ENCODE results near the gene EXOC3.

EXOC3 gene

DNA sequence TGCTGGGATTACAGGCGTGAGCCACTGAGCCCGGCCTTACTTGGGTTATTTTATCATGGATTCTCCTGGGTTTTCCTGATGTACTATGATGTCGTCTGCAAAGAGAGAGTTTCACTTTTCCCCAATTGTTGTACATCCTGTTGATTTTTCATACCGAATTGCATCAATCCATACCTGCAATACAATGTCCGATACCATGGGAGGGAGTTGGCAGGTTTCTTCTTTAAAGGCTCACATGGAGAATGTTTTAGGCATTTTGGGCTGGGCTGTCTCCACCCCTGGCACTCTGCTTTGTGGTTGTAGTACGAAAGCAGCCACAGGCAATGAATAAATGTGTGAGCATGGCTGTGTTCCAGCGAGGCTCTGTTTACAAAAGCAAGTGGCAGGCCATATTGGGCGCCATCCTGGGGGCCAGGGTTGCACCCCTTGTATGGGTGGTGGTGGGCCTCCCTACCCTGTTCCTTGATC is 35.1 kb upstream of the EXOC3 start:
- DNase-seq, result no peak

DNA sequence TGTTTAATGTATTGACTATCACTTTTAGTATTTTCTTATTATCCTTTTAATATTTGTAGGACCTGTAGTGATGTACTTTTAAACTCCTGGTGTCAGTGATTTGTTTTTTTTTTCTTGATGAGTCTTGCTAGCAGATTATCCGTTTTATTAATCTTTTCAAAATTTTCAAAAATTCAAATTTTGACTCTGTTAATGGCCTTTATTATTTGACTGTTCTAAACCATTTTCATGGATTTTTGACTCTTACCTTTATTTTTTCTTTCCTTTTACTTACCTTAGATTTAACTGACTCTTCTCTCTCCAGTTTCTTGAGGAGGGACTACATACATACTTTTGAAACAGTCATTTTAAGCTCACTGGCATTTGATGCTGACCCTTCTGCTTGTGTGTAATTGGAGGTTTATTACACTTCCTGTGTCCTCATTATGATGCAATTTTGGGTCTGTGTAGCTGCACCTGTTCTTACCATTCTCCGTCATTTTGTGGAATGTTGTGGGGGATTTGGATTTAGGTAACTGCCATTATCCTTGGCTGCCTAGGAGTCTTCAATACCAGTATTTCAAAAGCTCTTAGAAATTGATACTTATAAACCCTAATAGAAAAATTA is 32.0 kb upstream of the EXOC3 start:
- no peak for DNase-seq

DNA sequence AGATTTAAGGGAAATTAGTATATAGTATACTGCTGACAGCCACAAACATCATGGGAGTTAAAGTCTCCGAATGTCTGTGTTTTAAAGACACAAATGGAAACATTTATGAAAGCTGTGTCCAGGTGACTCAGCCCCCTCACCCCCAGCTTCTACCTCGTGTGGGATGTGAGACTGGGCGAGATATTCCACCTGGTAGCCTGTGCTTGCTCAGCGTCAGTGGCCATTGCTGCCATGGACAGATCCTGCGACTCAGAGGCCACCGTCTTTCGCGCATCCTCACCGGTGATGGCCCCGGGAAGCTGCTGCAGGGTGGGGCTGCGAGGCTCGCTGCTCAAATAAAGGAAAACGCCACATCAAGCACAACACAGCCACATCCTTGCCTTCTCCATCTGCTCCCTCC is 31.2 kb upstream of the EXOC3 start:
- DNase-seq, result peak; percentile 7

DNA sequence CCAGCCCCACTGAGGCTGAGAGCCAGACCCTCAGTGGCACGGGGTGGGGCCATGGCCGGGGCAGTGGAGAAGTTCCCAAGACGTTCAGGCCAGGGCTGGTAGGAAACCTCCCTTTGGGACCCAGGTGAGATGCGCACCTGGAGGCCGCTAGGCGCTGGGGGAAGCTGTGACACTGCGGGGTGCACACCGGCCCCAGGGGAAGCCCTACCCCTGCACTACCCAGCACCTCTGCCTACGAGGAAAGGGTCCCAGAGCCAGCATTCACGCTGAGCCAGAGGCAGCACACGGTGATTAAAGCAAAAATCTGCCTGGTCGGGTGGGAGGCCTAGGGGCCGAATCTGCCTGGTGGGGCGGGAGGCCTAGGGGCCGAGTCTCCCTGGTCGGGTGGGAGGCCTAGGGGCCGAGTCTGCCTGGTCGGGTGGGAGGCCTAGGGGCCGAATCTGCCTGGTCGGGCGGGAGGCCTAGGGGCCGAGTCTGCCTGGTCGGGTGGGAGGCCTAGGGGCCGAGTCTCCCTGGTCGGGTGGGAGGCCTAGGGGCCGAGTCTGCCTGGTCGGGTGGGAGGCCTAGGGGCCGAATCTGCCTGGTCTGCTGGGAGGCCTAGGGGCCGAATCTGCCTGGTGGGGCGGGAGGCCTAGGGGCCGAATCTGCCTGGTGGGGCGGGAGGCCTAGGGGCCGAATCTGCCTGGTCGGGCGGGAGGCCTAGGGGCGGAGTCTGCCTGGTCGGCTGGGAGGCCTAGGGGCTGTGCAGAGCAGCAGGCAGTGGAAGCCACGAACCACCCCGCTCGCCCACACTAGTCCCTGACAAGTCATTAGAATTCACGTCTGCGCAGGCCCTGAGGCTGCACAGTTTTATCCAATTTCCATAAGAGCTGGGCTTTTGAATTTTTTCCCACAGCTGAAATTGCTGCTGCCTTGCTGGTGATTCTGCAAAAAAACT is 27.7 kb upstream of the EXOC3 start:
- peak; percentile 87 for DNase-seq

DNA sequence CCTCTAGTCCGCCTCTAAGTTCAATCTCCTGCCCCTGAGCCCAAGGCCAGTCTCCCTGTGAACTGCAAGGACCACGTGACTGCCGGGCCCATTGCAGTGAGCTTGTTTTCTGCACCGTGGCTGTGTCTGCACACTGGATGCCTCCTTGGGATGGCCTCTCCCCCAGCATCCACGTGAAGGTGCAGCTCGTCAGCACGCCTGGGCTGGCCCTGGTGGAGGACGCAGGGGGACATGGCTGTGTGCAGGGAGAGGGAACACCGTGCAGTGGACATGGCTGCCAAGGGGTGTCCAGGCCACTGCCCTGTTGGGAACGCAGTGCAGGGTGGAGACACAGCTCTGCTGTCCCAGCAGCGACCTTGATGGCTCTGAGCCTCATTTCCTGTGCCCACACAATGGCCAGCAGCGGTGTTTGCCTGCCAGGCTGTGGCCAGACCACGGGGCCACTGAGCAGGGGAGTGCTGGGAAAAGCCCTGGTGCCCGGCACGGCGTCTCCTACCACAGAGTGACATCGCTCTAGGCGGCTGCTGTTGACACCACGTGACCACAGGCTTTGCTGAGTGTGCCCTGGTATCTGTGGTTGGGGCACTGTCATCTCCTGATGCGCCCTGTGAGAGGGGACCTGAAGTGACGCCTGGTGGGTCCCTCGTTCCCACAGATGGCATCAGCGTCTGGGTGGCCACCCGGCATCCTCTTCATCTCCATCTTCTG is 26.9 kb upstream of the EXOC3 start:
- DNase-seq, result peak; percentile 46

DNA sequence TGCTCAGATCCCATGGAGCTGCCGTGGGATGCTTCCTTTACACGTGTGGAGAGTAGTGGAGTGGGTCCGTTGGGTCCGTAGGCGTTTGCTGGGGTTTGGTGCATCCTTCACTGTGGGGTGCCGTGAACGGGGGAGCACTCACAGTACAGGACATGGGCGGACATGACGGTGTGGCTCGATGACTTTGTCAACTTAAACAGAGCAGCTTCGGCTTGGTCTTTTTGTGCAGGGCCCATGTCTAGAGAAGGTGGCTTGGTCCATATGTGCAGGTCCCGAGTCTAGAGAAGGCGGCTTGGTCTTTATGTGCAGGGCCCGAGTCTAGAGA is 26.4 kb upstream of the EXOC3 start:
- DNase-seq, result peak; percentile 22

DNA sequence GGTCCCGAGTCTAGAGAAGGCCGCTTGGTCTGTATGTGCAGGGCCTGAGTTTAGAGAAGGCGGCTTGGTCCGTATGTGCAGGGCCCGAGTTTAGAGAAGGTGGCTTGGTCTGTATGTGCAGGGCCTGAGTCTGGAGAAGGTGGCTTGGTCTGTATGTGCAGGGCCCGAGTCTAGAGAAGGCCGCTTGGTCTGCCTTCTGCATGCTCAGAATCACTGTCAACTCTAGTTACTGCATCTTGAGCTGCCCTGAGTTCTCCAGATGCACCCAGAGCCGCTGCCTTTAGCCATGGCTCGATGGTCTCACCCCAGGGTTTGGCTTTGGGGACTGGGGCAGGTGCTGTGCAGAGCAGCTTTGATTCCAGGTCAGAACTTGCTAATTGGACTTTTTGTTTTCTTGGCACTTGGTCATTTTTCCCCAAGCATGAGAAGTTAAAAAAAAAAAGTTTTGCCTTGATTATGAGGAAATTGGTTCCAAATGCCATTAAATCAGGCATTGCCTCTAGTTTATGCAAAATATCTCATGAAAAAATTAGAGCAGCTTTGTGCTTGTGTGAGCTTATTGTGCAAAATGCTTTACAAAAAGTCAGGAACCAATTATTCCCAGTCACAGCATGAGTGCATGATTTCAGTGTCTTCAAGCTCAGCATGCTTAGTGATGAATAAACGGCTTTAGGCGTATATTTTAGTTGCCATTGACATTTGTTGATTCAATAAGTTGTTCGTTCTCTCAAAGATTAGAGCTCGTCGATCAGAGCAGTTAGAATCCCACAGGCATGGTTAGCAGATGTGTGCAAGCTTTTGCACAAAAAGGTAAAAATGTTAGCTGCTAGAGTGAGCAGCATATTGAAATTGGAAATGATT is 25.4 kb upstream of the EXOC3 start:
- DNase-seq, result peak; percentile 3

DNA sequence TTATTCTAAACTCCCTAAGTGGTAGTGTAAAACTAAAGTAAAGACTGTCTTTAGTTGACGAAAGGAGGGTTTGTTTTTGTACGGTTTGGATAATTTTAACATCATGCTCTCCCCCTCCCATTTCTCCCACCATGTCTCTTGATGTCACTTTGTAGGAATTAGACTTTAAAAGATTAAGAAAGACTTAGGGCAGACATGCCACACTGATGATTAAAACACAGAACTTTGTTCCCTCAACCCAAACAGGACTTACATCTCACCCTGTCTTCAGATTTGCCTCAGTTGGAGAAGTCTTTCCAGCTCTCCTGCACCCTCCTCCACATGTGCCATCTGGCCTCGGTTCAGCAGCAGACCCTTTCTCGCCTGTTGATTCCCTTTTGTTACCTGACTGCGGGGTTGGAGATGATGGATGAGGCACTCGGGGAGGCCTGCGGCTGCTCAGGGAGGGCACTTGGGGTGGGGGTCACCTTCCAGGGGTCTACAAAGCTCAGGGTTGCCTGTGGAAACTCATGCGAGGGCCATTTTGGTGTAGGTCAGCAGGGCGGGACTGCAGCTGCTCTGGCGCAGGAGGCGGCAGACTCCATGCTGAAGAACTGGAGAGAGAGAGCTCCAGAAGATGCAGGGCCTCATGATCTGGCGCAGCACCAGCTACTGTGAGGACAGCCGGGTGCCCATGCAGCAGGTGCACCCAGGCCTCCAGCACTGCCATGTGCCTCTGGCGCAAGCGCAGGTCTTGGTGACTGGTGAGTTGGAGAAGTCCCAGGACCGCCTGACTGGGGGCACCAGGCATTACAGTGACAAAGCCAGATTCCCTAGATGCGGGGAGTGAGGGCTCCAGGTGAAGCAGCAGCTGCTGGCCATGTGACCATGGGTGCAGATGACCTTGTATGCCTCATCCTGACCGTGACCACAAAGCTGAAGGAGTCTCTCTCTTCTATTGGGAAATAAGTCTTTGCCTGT is 24.5 kb upstream of the EXOC3 start:
- no peak for DNase-seq

DNA sequence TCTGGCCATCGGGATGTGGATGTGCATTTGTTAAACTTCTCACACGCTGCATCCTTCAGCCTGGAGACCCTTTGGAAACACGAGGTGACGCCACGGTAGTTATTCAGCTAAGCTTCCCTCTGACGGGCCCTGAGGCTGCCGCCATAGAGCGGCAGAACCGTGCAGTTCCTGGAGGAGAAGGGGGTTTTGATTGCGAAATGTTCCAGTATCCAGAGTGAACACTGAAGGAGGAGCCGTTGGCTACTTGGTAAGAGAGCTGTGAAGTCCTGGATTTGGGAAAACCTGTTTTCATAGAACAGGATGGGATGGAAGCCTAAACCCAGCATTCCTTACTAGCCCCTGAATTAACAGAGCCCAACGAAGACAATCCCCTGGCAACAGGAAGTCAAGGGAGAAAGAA is 23.0 kb upstream of the EXOC3 start:
- no peak for DNase-seq

DNA sequence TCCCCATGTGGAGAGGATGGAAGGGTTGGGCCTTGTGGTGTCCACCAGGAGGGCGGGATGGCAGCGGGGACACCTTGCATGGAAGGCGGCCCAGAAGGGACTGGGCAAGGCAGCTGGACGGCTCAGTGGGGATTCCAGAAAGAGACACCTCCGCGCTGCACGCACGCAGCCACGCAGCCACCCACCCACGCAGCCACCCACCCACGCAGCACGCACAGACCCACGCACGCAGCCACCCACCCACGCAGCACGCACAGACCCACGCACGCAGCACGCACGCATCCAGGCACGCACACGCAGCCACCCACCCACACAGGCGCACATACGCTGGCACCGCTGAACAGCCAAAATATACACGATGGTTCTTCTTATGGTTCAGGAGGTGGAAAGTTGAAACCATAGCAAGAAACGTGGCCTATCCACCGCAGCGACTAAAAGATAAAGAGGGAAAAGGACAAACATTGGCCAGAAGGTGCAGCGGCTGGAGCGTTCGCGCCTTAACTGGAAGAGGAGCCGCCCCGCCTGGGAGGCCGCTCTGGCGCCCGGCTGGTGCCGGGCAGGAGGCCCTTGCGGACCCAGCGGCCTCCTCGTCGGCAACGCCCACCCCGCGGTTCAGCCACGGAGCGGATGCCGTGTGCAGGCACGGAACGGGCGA is 22.2 kb upstream of the EXOC3 start:
- no peak for DNase-seq

DNA sequence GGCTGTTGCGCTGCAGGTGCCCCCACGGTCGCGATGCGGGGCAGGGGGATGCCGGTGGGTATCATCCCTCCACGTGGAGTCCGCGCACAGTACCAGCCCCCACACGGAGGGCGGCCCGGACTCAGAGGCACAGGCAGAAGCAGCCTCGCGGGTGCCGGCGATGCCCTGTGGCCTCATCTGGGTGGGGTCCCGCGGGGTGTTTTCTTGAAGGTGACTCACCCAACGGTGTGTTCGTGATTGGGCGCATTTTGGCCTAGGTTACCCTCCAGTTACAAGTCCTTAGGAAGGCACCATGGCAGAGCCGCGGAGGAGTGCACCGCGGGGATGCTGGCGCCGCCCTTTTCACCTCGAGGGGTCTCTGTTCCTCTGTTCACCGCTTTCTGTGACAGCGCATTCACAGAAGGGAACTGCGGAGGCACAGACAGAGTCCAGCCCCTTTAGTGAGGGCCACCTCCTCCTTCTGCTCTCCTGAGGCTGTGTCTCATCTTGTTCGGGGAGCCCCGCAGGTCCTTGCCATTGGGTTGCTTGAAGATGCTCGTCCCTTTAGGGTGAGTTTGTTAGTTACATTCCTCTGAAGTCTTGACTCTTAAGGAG is 21.6 kb upstream of the EXOC3 start:
- no peak for DNase-seq

DNA sequence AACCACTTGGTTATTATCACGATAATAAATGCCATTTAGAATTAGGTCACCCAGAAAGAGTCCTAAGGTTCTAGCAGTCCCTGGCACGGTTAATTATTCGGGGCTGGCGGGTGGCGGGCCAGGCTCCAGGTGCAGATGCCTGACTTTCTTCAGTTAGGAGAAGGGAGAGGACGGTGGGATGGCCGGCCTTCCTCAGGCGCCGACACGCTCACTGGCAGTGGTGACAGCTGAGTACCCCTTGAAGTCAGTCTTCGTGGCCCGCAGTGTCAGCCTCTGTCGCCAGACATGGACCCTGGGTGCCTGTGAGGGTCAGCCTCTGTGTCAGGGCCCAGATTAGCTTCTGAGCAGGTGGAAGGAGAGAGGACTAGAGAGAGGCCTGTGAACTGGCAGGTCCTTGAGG is 21.1 kb upstream of the EXOC3 start:
- DNase-seq, result no peak

DNA sequence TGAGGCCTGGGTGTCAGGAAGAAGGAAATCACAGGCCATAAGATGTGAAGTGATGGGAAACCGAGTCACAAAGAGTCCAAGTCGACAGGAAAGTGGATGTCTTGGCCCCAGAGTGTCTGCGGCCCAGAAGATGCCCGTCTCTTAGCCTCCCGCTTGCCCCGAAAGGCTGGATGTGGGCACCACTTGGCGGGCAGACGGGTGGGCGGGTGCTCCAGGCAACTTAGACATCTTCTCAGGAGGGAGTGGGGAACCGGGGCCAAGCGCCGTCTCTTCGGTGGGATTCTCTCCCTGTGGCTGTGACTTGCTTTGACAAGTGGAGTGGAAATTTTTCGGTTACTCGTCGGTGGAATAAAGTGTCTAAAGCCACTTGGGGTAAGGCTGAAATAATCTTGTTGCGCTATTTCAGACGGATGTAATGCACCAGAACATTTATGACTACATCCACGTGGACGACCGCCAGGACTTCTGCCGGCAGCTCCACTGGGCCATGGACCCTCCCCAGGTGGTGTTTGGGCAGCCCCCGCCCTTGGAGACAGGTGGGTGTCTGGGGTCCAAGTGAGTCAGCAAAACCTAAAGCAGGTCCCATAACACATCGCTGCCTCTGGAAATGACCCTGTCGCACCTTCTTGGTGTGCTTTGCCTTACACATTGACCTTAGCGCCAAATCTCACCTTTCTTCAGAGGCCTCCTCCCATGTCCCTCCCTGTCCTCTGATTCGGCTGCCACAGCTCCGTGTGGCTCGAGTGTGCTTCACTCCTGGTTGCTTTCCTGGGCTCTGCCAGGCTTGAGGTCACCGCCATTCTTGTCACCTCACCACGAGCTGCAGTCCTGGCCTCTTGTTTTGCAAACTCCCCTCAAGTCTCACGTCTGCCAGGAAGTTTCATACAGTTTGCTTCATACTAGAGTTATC is 20.4 kb upstream of the EXOC3 start:
- no peak for DNase-seq

DNA sequence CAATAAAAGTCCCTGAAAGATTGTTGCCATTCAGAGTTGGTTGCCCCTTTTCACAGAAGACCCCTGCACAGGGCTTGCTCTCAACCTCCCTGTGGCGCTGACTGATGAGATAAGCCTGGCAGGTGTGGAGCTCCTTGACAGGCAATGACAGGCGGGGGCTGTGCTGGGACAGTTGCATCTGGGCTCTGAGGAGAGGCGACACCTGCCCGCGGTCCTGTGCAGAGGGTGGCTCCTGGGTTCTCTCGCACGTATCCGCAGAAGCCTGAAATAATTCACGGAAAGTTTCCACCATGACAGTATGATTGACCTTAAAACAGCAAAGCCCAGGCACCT is 19.8 kb upstream of the EXOC3 start:
- DNase-seq, result no peak

DNA sequence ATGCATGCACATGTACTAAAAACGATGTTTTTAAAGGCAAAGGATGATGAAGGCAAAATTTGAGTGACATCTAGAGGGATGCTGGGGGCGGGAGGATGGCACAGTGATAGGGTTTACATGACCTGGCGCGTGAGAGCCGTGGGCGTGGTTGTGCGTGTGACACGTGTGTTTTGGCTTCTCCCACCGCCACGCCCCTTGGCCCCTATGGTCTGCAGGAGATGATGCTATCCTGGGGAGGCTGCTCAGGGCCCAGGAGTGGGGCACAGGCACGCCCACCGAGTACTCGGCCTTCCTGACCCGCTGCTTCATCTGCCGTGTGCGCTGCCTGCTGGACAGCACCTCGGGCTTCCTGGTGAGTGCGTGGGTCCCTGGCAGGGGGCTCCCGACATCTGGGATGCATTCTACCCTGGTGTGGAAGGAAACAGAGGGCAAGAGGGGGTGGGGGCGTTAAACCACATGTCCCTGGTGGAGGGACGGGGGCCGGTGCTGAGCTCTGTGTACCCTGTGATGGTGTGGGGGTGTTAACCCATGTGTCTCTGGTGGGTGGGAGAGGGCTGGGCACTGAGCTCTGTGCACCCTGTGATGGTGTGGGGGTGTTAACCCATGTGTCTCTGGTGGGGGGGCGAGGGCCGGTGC is 19.2 kb upstream of the EXOC3 start:
- no peak for DNase-seq

DNA sequence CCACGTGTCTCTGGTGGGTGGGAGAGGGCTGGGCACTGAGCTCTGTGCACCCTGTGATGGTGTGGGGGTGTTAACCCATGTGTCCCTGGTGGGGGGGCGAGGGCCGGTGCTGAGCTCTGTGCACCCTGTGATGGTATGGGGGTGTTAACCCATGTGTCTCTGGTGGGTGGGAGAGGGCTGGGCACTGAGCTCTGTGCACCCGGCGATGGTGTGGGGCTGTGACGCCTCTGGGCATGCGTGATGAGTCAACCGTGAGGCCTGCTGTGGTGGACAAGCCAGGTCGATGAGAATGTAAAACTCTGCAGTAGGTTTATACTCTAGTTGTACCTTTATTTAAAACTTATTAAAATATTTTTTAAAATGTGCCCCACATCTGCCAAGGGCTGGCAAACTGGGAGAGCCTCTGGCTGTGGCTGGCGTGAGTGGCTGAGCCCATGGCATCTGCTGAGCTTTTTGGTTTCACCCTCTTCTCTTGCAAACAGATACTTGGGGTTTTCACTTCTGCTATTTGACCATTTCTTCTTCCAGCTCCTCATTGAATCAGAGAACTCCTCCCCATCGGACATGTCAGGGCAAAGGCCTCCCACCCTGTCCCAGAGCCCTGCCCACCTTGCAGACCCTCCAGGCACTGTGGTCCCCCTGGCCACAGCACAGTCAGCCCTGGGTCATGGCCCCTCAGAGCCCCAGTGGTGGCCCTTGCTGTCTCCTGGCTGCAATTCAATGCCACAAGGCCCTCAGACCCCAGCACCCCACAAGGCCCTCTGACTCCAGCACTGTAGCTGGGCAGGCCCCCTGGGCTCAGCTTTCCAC is 18.5 kb upstream of the EXOC3 start:
- no peak for DNase-seq

DNA sequence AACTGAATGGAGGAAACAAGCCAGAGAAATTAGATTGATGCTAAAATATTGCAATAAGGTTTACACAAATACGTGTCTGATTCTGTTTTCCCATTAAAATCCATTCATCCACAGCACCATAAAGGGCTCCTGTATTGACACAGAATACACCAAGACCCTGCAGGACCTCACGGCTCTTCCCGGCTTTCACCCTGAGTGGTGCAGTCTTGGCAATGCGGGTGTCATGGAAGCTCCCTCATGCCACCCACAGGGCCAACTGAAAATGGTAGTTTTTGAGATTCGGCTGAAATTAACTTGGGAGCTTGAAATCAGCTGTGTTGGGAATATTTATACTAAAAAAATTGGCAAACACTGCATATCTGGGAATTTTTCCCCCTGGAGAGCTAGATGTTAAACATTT is 17.3 kb upstream of the EXOC3 start:
- DNase-seq, result no peak

DNA sequence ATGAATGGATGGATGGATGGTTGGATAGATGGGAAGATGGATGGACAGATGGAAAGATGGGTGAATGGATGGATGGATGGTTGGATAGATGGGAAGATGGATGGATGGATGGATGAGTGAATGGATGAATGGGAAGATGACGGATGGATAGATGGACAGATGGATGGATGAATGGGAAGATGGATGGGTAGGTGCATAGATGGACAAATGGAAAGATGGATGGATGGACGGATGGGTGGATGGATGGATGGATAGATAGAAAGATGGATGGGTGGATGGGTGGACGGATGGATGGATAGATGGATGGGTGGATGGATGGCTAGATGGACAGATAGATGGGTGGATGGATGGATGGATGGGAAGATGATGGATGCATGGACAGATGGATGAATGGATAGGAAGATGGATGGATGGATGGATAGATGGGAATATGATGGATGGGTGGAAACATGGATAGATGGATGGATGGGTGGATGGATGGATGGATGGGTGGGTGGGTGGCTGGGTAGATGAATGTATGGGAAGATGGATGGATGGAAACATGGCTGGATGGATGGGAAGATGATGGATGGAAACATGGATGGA is 16.5 kb upstream of the EXOC3 start:
- DNase-seq, result no peak

All from left hindlimb (tissue), 1 donor.